Measurements from ENCODE around the gene TRMT2A.

Gene TRMT2A

DNA sequence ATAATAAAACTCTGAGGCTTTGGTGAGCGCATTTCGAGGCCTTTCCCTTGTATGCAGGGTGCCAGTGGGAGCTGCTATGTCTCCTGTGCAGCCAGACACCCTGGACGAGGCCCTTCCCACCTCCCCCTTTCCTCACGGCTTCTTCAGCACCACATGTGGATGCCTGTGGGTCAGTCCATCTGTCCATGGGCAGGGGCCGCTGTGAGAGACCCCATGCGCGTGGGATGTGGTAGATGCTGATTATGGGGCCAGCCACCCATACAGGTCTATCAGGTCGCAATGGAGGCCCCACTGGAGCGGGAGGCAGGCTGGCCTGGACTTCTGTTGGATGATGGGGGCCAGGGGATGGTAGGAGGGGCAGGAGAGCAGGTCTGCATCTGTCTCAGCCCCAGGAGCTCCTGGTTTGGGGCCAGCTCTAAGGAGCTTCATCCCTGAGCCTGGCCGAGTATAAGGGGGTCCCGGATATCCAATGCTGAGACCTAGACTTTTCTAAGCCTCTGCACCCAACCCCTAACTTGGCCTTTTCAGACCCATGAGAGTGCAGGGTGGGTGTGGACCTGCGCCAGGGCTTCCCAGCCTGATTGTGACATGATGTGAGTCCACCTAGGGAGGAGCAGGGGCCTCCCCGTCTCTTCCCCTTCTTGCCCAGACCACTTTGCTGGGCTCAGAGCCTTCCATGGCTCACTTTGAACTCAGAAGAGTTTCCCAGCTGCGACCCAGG, 51.0 kb downstream of the TRMT2A start:
- Histone ChIP-seq H3K36me3 (ENCODE audit: low read length) (no peaks in the 10 kb centered on the region), H3K4me2 (ENCODE audit: low read depth, low read length, poor library complexity, severe bottlenecking) (no peak overlapping the region), H3K9me3 (ENCODE audit: insufficient read depth, low read length) (no peaks in the 10 kb centered on the region), H3K4me3 (ENCODE audit: insufficient read depth, low read length, poor library complexity, severe bottlenecking) (no peak overlapping the region), H3K79me2 (ENCODE audit: insufficient read depth, low read length) (no peaks in the 10 kb centered on the region), H2AFZ (ENCODE audit: low read depth, low read length, severe bottlenecking) (no peak overlapping the region), H3K9me2 (replicated peaks; ENCODE audit: insufficient read depth, low read length) (no peaks in the 10 kb centered on the region), H3K27ac (ENCODE audit: low read depth, low read length) (no peak overlapping the region), H3K9ac (ENCODE audit: low read length) (no peak overlapping the region), H3K27me3 (ENCODE audit: low read length) (no peaks in the 10 kb centered on the region), H3F3A (ENCODE audit: insufficient read depth) (no peaks in the 10 kb centered on the region), H4K20me1 (ENCODE audit: low read depth, low read length) (no peaks in the 10 kb centered on the region)
- no peak for TF ChIP-seq EZH2phosphoT487 (conservative IDR thresholded peaks at IDR 0.05; ENCODE audit: low read length)
- TF ChIP-seq, protein P1, sequence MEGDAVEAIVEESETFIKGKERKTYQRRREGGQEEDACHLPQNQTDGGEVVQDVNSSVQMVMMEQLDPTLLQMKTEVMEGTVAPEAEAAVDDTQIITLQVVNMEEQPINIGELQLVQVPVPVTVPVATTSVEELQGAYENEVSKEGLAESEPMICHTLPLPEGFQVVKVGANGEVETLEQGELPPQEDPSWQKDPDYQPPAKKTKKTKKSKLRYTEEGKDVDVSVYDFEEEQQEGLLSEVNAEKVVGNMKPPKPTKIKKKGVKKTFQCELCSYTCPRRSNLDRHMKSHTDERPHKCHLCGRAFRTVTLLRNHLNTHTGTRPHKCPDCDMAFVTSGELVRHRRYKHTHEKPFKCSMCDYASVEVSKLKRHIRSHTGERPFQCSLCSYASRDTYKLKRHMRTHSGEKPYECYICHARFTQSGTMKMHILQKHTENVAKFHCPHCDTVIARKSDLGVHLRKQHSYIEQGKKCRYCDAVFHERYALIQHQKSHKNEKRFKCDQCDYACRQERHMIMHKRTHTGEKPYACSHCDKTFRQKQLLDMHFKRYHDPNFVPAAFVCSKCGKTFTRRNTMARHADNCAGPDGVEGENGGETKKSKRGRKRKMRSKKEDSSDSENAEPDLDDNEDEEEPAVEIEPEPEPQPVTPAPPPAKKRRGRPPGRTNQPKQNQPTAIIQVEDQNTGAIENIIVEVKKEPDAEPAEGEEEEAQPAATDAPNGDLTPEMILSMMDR (IDR thresholded peaks at IDR 0.05; ENCODE audit: insufficient read depth, low read length, poor library complexity, severe bottlenecking): no peak

DNA sequence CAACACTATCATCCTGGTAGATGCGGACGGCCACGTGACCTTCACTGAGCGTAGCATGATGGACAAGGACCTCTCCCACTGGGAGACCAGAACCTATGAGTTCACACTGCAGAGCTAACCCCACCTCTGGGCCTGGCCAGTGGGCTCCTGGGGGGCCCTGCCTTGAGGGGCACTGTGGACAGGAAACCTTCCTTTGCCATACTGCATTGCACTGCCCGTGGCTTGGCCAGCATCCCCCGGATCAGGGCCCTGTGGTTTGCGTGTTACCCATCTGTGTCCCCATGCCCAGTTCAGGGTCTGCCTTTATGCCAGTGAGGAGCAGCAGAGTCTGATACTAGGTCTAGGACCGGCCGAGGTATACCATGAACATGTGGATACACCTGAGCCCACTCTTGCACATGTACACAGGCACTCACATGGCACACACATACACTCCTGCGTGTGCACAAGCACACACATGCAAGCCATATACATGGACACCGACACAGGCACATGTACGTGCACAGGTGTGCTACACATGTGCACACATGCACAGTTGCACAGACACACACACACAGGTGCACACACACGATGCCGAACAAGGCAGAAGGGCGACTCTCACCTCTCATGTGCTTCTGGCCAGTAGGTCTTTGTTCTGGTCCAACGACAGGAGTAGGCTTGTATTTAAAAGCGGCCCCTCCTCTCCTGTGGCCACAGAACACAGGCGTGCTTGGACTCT, 52.3 kb downstream of the TRMT2A start:
- no peak overlapping the region for H3K4me2 ChIP-seq (ENCODE audit: low read depth, low read length, poor library complexity, severe bottlenecking)
- no peaks in the 10 kb centered on the region for H3K27me3 ChIP-seq (ENCODE audit: low read length)
- no peak overlapping the region for H2AFZ ChIP-seq (ENCODE audit: low read depth, low read length, severe bottlenecking)
- no peak for TF ChIP-seq EZH2phosphoT487 (conservative IDR thresholded peaks at IDR 0.05; ENCODE audit: low read length)
- TF ChIP-seq, protein P1 (IDR thresholded peaks at IDR 0.05; ENCODE audit: insufficient read depth, low read length, poor library complexity, severe bottlenecking): no peak
- no peak overlapping the region for H3K27ac ChIP-seq (ENCODE audit: low read depth, low read length)
- no peaks in the 10 kb centered on the region for H3F3A ChIP-seq (ENCODE audit: insufficient read depth)
- H3K79me2 ChIP-seq (ENCODE audit: insufficient read depth, low read length): no peaks in the 10 kb centered on the region
- H3K4me3 ChIP-seq (ENCODE audit: insufficient read depth, low read length, poor library complexity, severe bottlenecking): no peak overlapping the region
- no peaks in the 10 kb centered on the region for H4K20me1 ChIP-seq (ENCODE audit: low read depth, low read length)
- no peaks in the 10 kb centered on the region for H3K9me3 ChIP-seq (ENCODE audit: insufficient read depth, low read length)
- H3K36me3 ChIP-seq (ENCODE audit: low read length): no peaks in the 10 kb centered on the region
- H3K9me2 ChIP-seq (replicated peaks; ENCODE audit: insufficient read depth, low read length): no peaks in the 10 kb centered on the region
- no peak overlapping the region for H3K9ac ChIP-seq (ENCODE audit: low read length)

DNA sequence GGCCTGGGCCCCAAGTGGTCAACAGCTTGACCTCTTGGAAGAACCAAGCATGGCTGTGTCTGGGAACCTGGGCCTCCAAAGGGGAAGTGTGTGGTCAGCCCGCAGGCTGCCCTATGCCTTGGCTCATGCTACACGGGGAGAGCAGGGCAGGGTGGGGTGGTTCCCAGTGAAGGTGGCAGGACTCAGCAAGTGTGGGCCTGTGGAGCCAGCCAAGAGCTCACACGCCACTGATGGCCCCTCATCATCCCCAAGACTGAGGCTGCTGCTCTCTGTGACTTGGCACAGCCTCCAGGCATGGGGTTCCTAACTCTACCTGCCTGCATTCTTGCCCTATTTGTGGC, 52.9 kb downstream of the TRMT2A start:
- no peak overlapping the region for H3K9ac ChIP-seq (ENCODE audit: low read length)
- H3K36me3 ChIP-seq (ENCODE audit: low read length): no peaks in the 10 kb centered on the region
- no peaks in the 10 kb centered on the region for H3K9me2 ChIP-seq (replicated peaks; ENCODE audit: insufficient read depth, low read length)
- no peaks in the 10 kb centered on the region for H4K20me1 ChIP-seq (ENCODE audit: low read depth, low read length)
- TF ChIP-seq, protein P1 (IDR thresholded peaks at IDR 0.05; ENCODE audit: insufficient read depth, low read length, poor library complexity, severe bottlenecking): no peak
- TF ChIP-seq EZH2phosphoT487 (conservative IDR thresholded peaks at IDR 0.05; ENCODE audit: low read length): no peak
- no peaks in the 10 kb centered on the region for H3K9me3 ChIP-seq (ENCODE audit: insufficient read depth, low read length)
- no peak overlapping the region for H3K4me3 ChIP-seq (ENCODE audit: insufficient read depth, low read length, poor library complexity, severe bottlenecking)
- no peaks in the 10 kb centered on the region for H3K27me3 ChIP-seq (ENCODE audit: low read length)
- H3F3A ChIP-seq (ENCODE audit: insufficient read depth): no peaks in the 10 kb centered on the region
- no peak overlapping the region for H2AFZ ChIP-seq (ENCODE audit: low read depth, low read length, severe bottlenecking)
- H3K27ac ChIP-seq (ENCODE audit: low read depth, low read length): no peak overlapping the region
- H3K79me2 ChIP-seq (ENCODE audit: insufficient read depth, low read length): no peaks in the 10 kb centered on the region
- no peak overlapping the region for H3K4me2 ChIP-seq (ENCODE audit: low read depth, low read length, poor library complexity, severe bottlenecking)

Data from SU-DHL-6 (cell line).